T-helper 2 cell treated with Interferon-gamma antibody and Interleukin-4, amounts not matched to agents 100 ng/mL and 5 ng/mL, for 36 hours (primary cell): ENCODE data around the gene WHAMM. TPM values are rescaled to one million over a fixed set of nuclear protein-coding genes. Genes with fewer than 3 reads are reported as not detected.

Source experiments
- intact Hi-C: fragments of 100-400 bp; cut with micrococcal nuclease; formaldehyde crosslinking; loops from one replicate; pipeline ENCODE4 v1.15.1; 2023
- total RNA-seq: library from RNA; stranded (reverse); gene quantifications from 2 replicates; pipeline ENCODE4 v1.2.3, GENCODE V29; 2022

WHAMM gene
- total RNA-seq, 1 donor from 2014 or later, result 9.6 TPM

GRCh38 chr15:82856397-82857170 is 47.2 kb downstream of the WHAMM start:
- intact Hi-C loops, result no loop called here

GRCh38 chr15:82858932-82859331 is 49.5 kb downstream of the WHAMM start:
- intact Hi-C loops, result no loop called here

GRCh38 chr15:82862886-82863285 is 53.5 kb downstream of the WHAMM start:
- intact Hi-C loops, result loop anchor here (10.0 kb wide), 1 partner anchor 62 kb away; no protein-coding TSS in a partner anchor

GRCh38 chr15:82864967-82865366 is 55.5 kb downstream of the WHAMM start:
- intact Hi-C loops, result loop anchor here (10.0 kb wide), 1 partner anchor 60 kb away; no protein-coding TSS in a partner anchor

GRCh38 chr15:82865581-82865980 is 56.2 kb downstream of the WHAMM start:
- intact Hi-C loops, result loop anchor here (10.0 kb wide), 1 partner anchor 59 kb away; no protein-coding TSS in a partner anchor

- intact Hi-C loops, result loop anchor here (10.0 kb wide), 1 partner anchor 59 kb away; no protein-coding TSS in a partner anchor
Measured at GRCh38 chr15:82865981-82866380, 56.6 kb downstream of the WHAMM start.

GRCh38 chr15:82870727-82871320 is 61.4 kb downstream of the WHAMM start:
- intact Hi-C loops, result no loop called here

GRCh38 chr15:82871358-82871757 is 61.9 kb downstream of the WHAMM start:
- intact Hi-C loops, result no loop called here

GRCh38 chr15:82871832-82872484 is 62.5 kb downstream of the WHAMM start:
- intact Hi-C loops, result no loop called here

- intact Hi-C loops, result no loop called here
Measured at GRCh38 chr15:82873000-82873680, 63.7 kb downstream of the WHAMM start.

GRCh38 chr15:82874267-82874666 is 64.8 kb downstream of the WHAMM start:
- intact Hi-C loops, result no loop called here

GRCh38 chr15:82874961-82875360 is 65.5 kb downstream of the WHAMM start:
- intact Hi-C loops, result no loop called here

- intact Hi-C loops, result no loop called here
Measured at GRCh38 chr15:82875411-82876003, 66.1 kb downstream of the WHAMM start.

- intact Hi-C loops, result no loop called here
Measured at GRCh38 chr15:82877825-82878224, 68.4 kb downstream of the WHAMM start.

- intact Hi-C loops, result no loop called here
Measured at GRCh38 chr15:82878325-82878724, 68.9 kb downstream of the WHAMM start.

- intact Hi-C loops, result no loop called here
Measured at GRCh38 chr15:82880704-82881103, 71.3 kb downstream of the WHAMM start.

- intact Hi-C loops, result no loop called here
Measured at GRCh38 chr15:82881747-82882146, 72.3 kb downstream of the WHAMM start.

- intact Hi-C loops, result no loop called here
Measured at GRCh38 chr15:82882273-82882928, 73.0 kb downstream of the WHAMM start.
